GM10266 (cell line): ENCODE data around the gene ARF3.
A peak's percentile ranks its signal among the peaks of the same experiment; 100 is the strongest.

Experiments
- DNase-seq: peaks from one replicate; pipeline ENCODE4 v3.0.0; 2012; ENCODE audit errors: extremely low spot score
- CTCF ChIP-seq: IDR thresholded peaks from 2 replicates; pipeline ENCODE4 v1.5.1; 2012; ENCODE audit warnings: mild to moderate bottlenecking, low read depth; ENCODE audit not compliant: control insufficient read depth, insufficient read depth; ENCODE audit errors: missing control alignments

ARF3 gene

GRCh38 chr12:48957141-48958048 lies at the start of gene ARF3:
Gene ARF3 (minus strand): TSS chr12:48957487. CDS start chr12:48941095, 16,392 bp downstream.
- TF ChIP-seq CTCF: no peak
- peak; percentile 95 for DNase-seq

DNA sequence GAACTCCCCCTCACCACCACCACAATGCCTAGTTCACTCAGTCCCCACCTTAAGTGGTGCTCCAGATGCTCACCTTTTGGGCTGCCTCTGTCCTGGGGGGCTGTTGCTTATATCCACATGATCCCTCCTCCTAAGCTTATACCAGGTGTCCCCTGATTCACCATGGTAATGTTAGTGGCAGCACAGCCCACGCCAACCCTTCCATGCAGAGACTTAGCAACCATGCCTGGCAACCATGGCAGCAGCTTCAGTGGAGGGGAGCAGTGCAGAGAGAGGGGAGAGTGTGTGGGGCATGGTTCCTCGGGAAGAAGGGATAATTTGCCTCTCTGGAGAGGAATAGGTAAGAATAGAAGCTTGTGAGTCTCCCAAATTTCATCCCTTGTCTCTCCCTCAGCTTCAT lies 43.1 kb upstream of the ARF3 start:
- TF ChIP-seq CTCF: no peak
- DNase-seq: no peak

- DNase-seq: peak; percentile 87
- TF ChIP-seq CTCF: no peak
Observed at GRCh38 chr12:48999371-49000131, 42.3 kb upstream of the ARF3 start, which contains the start of gene DDN. Gene DDN (minus strand): TSS chr12:48999375. CDS start chr12:48999287, 88 bp downstream.

DNA sequence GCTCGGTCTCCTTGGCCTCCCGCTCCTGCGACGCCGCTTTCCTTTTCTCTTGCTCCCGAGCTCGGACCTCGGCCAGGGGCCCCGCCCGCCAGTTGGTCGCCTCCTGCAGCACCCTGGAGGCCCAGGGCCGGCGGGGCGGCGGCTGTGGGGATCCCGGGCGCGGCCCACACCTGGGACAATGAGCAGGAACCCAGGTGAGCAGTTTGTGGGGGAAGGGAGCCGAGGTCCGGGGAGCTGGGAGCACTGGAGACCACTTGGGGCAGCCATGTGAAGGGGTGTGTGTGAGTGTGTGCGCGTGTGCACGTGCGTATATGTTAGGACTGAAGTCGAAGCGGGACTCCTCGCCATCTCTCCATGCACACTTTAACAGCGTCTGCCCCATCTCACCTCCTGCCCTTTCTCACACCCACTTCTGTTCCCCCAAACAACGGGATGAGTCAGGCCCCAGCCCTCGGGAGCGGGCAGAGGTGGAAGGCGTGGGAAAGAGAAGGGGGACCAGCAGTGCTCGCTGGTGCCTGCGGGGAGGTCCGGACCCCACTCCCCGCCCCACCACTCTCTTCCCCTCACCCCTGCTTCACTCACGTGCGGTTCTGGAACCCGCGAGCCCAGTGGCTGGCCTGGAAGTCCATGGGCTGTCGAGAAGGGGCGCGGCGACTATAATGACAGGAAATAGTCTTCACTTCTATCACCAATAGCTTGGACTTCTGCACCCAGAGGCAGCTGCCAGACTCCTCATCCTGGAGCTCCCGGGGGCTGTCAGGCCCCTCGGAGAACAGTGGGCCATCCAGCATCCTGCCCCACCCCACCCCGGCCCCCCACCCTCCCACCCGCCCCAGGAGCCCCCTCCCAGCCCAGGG lies 41.4 kb upstream of the ARF3 start:
- no peak for TF ChIP-seq CTCF
- DNase-seq: peak; percentile 70

DNA sequence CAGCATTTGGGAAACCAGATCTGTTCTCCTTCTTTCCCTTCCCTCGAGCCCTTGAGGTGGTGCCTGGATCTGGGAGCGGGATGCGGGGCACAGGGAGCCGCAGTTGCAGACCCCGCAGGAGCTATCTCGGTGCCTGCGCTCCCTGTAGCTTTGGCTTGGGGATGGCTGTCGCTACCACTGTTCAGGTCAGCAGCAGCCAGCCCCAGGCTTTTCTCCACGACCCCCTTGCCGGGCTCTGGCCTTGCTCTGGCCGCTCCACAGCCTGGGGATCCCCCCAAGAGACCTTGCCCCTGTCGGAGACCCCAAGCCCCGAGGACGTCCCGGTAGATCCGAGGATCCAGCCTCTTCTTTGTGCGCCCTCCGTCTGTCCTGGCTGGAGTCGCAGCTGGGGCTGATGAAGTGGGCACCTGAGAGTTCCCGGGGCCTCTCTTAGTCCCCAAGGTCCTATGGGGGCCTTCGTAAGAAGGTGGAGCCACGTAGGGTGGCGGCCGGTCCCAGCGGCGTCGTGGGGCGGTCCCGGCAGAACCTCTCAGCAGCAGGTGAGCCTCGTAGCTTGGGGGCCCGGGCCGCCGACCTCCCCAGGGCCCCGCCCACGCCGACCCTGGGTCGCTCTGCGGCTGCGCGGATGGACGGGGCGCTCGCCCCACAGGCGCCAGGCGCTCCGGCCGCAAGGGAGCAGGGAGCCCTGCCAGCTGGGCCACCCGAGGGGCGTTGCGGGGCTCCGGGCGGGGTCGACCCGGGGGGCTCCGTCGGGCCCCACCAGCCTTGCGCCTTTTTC lies 40.6 kb upstream of the ARF3 start:
- peak; percentile 95 for DNase-seq
- TF ChIP-seq CTCF: peak; percentile 3
